ENCODE data around the gene ZMYM2.
"Not testable (repeated sequence)": the region's sequence is repeated elsewhere in the genome, so short reads cannot be mapped to it uniquely, and the experiment has no call there.

Gene ZMYM2

DNA sequence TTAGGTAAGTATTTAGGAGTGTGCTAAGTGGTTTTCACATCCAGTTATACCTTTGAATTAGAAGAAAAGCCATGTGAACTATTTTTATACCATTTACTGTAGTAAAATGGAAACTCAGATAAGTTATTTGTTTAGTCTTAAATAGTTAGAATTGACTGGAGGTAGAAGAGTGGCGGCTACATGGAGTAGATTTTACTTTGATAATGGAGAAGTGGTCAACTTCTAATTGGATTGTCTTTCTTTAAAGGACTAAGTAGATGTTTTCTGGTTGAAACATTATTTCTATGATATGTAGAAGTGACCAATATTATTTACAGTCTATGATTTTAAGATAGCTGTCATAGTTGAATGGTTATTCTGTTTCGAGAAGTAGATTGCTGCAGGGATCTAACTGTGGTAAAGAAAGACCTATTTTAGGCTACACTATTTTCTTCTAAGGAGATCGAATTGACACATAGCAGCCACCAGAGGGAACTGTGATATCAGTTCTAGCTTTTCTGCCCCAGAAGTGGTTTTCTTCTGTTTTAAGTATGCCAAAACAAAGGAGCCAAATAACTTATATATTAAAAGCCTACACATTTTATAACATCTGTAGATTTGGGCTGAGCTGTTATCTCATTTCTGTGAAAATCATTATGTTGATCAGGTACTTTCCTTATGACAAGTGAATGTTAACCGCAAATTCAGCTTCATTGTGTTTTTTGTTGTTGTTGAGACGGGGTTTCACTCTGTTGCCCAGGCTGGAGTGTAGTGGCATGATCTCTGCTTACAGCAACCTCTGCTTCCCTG, 26.1 kb downstream of the ZMYM2 start:
- DNase-seq, result peak; percentile 25

DNA sequence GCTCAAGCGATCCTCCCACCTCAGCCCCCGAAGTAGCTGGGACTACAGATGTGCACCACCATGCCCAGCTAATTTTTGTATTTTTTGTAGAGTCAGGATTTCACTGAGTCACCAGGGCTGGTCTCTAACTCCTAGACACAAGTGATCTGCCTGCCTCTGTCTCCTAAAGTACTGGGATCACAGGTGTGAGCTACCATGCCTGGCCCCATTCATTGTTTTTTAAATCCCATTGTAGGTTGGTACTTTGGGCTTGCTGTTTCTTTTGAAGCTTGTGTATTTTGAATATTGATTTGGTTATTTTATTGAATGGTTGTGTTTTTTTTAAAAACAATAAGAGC, 26.7 kb downstream of the ZMYM2 start:
- no peak for DNase-seq

DNA sequence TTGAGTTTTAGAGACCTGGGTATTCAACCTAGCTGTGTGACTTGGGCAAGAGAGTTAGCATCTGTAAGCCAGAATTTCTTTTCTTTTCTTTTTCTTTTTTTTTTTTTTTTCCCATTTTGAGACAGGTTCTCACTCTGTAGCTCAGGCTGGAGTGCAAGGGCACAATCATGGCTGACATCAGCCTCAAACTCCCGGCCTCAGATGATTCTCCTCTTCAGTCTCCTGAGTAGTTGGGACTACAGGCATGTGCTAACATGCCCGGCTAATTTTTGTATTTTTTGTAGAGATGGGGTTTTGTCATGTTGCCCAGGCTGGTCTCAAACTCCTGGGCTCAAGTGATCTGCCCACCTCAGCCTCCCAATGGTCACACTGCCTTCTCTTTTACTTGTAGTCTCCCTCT, 33.0 kb downstream of the ZMYM2 start:
- DNase-seq, result no peak

DNA sequence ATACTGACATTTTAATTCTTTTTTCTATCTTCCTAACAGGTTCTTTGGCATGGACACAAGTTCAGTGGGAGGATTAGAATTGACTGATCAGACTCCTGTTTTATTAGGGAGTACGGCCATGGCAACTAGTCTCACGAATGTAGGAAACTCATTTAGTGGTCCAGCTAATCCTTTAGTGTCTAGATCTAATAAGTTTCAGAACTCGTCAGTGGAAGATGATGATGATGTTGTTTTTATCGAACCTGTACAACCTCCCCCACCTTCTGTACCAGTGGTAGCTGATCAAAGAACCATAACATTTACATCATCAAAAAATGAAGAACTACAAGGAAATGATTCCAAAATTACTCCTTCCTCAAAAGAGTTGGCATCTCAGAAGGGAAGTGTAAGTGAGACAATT, 34.5 kb downstream of the ZMYM2 start:
- no peak for DNase-seq

DNA sequence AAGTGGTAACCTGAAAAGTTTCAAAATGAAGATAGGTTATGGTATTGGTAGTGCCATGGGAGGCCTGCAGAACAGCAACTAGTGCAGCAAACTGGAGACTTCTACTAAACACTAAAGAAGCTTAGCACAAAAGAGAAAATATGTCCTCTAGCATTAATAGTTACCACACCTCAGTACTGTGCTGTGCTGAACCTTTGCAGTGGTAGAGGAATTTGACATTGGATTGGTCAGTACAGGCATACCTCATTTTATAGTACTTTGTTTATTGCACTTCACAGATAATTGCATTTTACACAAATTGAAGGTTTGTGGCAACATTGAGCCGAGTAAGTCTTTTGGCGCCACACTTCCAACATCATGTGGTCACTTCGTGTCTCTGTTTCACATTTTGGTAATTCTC, 40.4 kb downstream of the ZMYM2 start:
- DNase-seq, result no peak

DNA sequence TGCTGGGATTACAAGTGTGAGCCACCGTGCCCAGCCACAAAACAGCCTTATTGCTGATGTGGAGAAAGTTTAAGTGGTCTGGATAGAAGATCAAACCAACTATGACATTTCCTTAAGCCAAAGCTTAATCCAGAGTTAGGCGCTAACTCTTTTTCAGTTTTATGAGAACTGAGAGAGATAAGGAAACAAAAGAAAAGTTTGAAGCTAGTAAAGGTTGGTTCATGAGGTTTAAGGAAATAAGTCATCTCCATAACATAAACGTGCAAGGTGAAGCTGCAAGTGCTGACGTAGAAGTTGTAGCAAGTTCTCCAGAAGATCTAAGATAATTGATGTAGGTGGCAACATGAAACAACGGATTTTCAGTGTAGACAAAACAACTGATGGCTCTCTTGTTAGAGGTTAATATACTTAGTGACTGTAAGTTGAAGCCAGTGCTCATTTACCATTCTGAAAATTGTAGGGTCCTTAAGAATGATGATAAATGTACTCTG, 41.6 kb downstream of the ZMYM2 start:
- DNase-seq, result no peak

DNA sequence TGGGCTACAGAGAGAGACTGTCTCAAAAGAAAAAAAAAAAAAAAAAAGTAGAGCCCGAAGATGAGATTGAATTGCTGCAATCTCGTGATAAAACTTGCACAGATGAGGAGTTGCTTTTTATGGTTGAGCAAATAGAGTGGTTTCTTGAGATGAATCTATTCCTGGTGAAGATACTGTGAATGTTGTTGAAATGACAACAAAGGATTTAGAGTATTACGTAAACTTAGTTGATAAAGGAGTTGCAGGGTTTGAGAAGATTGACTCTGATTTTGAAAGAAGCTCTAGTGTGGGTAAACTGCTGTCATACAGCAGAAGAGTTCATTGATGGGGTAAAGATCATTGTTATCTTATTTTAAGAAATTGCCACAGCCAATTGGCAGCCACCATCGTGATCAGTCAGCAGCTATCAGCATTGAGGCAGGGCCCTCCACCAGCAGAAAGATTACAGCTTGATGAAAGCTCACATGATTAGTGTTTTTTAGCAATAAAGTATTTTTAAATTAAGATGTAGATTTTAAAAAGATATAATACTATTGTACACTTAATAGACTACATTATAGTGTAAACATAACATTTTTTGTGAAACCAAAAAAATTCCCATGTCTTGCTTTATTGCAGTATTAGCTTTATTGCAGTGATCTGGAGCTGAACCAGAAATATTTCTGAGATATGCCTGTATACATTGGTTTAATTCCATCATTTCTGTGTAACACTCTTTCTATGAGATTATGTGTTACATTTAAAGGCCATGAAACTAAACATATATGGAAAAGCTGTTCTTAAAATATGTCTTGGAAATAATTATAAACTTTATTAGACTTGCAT, 43.1 kb downstream of the ZMYM2 start:
- DNase-seq, result no peak

DNA sequence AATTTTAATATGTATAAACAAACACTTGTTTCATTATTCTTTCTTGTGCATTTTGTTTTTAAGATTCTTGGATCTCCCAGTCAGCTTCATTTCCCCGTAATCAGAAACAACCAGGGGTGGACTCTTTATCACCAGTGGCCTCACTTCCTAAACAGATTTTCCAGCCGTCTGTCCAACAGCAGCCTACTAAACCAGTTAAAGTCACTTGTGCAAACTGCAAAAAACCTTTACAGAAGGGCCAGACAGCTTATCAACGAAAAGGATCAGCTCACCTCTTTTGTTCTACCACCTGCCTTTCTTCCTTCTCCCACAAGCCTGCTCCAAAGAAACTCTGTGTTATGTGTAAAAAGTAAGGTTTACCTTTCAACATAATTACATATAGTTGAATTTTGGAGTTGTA, 44.3 kb downstream of the ZMYM2 start:
- DNase-seq, result no peak

DNA sequence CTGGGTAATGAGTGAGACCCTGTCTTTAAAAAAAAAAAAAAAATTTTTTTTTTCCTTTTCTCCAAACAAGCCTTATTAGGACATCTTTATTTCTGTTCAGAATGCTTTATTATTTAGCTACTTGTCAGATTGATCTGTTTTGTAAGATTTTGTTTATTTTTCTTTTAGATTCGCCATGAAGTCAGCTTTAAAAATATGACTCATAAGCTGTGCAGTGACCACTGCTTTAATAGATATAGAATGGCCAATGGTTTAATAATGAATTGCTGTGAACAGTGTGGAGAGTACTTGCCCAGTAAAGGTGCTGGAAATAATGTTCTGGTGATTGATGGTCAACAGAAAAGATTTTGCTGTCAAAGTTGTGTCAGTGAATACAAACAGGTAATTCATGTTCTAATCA, 47.7 kb downstream of the ZMYM2 start:
- no peak for DNase-seq

DNA sequence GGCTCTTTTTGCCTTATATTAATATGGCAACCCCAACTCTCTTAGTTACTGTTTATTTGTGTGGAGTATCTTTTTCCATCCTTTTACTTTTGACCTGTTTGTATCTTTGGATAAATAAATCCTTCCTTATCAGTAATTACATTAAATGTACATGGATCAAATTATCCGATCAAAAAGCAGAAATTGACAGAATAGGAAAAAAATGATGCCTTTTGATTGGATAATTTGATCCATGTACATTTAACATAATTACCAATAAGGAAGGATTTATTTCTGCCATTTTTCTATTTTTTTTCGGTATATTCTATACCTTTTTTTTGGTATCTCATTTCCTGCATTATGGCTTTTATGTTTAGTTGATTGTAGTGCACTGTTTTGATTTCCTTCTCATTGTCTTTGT, 57.2 kb downstream of the ZMYM2 start:
- no peak for DNase-seq

DNA sequence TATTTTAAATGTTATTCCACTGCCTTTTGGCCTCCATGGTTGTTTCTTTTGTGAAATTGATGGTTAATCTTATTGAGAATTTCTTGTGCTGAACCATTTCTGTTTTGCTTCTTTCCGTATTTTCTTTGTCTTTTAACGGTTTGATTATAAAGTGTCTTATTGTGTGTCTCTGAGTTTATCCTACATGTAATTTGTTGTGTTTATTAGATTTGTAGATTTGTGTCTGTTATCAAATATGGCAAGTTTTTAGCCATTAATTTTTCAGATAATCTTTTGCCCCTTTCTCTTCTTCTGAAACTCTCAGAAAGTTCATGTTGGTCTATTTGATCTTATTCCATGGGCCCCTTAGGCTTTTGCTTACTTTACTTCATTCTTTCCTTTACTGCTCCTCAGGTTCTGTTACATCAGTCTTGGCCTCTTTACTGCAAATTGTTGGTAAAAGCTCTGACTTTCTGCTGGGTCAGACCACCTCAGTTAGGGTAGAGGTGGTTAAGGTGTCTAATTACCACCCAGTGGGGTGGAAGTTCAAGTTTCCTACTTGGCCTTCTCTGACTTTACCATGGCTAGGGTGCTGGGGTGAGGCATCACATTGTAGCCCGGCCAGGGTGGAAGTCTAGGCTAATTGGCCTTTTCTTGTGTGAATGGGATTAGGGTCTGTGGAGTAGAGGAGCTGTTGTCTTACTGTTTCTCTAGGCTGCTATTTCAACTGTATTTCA, 58.3 kb downstream of the ZMYM2 start:
- DNase-seq, result no peak

DNA sequence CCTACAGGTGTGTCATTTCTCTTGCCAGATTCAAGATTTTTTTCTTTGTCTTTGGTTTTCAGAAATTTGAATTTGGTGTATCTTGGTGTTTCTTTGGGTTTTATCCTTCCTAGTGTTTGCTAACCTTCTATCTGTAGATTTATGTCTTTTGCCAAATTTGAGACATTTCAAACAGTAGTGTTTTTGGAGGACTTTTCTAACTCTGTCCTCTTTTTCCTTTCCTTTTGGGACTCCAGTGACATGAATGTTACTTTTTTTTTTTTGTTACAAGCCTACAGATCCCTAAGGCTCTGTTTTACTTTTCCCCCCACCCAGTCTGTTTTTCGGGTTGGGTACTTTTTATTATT, 58.8 kb downstream of the ZMYM2 start:
- DNase-seq, result no peak

DNA sequence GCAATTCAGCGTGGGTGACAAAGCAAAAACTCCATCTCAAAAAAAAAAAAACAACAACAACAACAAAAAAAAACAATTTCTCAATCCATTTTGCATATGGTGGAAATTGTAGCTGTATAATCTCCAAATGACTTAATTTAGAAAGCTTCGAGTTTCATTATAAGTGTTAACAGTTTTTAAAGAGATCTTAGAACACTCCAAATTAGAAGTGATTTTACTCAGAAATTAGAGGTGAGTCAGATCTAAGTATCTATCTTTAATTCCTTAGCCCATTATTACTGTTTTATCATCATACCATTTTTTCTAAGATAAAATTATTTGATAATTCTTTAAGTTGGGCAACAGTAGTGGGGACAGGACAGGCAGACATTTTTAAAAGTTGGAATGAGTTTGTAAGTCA, 60.5 kb downstream of the ZMYM2 start:
- no peak for DNase-seq

DNA sequence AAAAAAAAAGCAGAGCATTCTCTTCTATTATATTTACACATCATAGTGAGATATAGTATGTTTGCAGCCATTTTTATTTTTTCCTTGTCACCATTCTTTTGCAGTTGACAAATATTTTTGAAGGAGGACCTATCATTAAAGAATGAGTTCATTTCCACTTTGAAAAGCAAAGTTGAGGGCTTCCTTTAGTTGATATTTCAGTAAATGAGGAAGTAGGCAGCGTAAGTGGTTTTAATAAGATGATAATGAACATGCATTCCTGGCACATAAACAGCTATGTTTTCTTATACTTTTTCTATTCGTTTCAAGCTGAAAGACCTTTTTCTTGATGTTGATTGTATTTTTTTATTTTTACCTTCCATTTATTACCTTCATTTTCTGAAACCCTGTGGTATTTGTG, 66.2 kb downstream of the ZMYM2 start:
- no peak for DNase-seq

DNA sequence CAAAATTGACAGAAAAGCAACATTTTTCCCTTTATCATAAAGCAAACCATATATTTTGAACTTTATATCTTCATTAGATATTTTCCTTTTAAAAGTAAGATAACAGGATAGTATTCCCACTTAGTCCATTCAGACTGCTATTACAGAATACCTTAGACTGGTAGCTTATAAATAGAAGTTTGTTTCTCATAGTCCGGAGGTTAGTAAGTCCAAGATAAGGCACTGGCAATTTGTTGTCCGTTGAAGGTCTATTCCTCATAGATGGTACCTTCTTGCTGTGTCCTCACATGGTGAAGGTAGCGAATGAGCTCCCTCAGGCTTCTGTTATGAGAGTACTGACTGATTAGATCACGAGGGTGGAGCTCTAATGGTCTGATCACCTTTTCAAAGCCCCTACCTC, 70.4 kb downstream of the ZMYM2 start:
- no peak for DNase-seq

DNA sequence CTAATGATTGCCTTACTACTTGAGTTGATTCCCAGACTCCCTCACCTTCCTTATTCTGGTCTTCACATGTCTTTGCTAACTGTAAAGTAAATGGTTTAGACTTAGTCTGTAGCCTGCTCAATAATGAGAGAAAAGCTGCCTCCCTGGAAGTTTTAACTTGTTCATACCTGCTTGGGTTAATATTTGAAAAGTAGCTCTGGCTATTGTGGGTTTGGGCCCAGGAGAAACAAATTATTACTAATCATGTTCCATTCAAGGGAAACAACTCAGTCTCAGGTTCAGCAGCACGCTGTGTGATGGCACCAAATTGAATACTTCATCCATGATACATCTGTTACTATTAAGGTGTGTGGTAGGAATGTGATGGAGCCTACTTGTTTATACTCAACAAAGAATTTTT, 75.0 kb downstream of the ZMYM2 start:
- no peak for DNase-seq

DNA sequence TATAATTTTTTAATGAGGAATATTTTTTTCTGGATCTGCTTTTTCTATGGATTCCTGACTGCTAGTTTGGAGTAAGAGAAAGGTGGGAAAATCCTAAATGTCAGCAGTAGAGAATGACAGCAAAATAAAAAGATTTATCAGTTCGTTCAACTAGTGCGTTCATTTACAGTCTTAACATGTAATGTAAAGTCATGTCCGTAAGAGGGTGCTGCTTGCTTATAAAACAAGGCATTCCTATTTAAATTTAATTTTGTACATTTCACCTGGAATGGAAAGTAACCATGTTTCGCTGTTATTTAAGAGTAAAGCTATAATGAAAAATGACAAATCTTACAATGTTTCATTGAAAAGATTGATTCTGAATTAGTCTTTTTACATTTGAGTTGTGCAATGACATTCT, 76.6 kb downstream of the ZMYM2 start:
- DNase-seq, result no peak

DNA sequence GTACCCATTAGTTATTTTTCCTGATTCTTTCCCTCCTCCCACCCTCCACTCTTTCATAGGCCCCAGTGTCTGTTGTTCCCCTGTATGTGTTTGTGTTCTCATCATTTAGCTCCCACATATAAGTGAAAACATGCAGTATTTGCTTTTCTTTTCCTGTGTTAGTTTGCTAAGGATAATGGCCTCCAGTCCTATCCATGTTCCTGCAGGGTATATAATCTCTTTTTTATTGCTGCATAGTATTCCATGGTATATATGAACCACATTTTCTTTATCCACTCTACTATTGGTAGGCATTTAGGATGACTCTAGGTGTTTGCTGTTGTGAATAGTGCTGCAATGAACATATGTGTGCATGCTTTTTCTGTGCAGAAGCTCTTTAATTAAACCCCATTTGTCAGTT, 79.4 kb downstream of the ZMYM2 start:
- DNase-seq, result no peak

DNA sequence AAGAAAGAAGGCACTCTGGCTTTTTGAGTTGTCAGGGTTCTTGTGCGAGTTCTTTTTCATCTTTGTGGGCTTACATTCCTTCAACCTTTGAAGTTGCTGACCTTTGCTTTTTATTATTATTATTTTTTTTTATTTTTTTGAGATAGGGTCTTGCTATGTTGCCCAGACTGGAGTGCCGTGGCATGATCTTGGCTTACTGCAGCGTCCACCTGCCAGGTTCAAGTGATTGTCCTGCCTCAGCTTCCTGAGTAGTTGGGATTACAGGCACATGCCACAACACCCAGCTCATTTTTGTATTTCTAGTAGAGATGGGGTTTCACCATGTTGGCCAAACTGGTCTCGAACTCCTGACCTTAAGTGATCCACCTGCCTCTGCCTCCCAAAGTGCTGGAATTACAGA, 84.1 kb downstream of the ZMYM2 start:
- not testable (repeated sequence) for DNase-seq

DNA sequence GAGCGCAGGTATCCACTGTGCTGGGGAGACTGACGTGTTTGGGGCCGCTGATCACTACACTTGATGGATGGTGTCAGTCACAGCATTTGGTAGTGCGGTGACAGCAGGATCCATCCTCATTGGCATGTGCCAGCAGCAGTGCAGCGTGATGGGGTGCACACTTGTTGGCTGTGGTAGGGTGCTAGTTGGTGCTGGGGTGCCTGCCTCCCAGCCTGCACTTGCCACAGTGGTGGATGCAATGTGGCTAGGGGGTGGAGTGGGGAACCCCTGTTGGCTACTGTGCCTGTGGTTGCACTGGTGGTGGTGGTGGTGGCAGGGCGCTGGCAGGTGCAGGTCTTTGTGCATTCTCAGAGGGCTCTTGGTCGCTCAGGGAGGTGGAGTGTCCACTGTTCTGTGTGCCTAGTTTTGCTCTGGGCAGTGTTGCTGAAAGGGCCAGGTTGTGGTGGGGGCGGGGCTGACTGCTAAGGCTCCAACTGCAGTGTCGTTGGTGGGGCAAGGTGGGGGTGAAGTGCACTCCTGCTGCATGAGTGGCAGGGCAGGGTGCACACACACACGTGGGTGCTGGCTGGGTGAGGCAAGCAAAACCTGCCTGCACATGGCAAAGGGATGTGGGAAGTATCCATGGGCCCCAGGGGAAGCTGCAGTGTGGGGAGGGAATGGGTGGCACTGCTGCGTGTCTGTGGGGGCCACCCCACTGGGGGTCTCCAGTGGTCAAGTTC, 84.8 kb downstream of the ZMYM2 start:
- DNase-seq, result no peak

DNA sequence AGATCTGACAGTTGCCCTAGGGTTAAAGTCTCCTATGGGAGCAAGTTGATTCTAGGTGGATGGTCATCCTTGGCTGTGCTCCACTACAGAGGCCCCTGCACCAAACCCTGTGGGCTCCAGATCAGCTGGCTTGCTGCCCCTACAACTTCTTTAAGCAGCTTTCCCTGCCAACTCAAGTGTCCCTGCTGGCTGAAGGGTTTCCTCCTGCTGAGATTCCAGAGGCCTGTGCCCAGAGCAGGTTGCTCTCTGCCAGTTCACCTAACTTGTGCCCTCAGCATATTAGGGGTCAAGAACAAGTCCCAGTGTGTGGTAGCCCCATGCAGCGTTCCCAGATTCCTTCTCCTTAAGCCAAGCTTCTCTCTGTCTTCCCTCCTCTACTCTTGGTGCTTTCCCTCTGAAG, 85.6 kb downstream of the ZMYM2 start:
- no peak for DNase-seq

DNA sequence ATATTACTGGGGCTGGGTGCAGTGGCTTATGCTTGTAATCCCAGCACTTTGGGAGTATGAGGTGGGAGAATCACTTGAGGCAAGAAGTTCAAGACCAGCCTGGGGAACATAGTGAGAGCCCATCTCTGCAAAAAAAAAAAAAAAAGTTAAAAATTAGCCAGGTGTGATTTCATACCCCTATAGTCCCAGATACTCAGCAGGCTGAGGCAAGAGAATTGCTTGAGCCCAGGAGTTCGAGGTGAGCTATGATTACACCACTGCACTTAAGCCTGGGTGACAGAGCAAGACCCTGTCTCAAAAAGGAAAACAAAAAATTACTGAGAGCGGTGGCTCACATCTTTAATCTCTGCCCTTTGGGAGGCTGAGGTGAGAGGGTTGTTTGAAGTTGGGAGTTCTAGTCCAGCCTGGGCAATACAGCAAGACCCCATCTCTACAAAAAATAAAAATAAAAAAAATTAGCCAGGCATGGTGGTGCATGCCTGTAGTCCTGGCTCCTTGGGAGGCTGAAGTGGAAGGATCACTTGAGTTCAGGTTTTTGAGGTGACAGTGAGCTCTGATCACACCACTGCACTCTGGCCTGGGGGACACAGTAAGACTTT, 87.5 kb downstream of the ZMYM2 start:
- DNase-seq, result no peak

Measured in GF-D8 (cell line).